ENCODE data around the gene LRP1.

Gene LRP1

DNA sequence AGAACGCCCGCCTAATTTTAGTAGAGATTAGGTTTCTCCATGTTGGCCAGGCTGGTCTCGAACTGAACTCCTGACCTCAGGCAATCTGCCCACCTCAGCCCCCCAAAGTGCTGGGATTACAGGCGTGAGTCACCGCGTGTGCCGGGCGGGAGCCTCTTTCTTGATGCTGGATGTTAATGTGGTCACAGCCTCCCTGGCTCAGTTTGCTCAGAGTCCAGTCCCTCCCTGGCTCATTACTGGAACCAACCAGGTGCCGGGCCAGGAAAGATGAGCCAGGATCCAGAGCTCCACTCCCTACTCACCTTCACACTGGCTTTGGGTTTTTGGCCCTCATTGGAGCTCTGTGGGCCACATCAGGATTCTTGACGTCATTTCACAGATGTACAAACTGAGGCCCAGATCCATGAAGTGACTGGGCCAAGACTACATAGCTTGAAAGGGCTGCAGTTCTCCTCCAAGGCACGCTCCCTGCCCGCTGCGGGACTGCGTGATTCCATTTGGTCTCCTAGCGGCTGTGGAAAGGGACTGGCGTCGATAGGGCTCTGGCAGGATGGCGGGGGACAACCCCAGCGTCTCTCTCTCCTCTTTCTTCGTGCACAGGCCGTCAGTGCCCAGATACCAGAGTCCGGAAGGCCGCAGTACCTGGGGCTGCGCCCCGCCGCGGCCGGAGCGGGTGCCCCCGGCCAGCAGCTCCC lies 96.1 kb downstream of the LRP1 start:
- H4K20me1 ChIP-seq (ENCODE audit: insufficient read depth, low read length, poor library complexity, severe bottlenecking): no peaks in the 10 kb centered on the region
- H3K36me3 ChIP-seq (ENCODE audit: insufficient read depth, low read length): no peaks in the 10 kb centered on the region
- H3K79me2 ChIP-seq (ENCODE audit: insufficient read depth, low read length): no peaks in the 10 kb centered on the region
- no peak overlapping the region for H2AFZ ChIP-seq (ENCODE audit: low read length)
- H3K4me1 ChIP-seq (ENCODE audit: insufficient read depth, low read length, poor library complexity, severe bottlenecking): peaks cover 28% of the 10 kb centered on the region
- H3K9me2 ChIP-seq (replicated peaks; ENCODE audit: low read depth, low read length): no peaks in the 10 kb centered on the region
- TF ChIP-seq, protein P1, sequence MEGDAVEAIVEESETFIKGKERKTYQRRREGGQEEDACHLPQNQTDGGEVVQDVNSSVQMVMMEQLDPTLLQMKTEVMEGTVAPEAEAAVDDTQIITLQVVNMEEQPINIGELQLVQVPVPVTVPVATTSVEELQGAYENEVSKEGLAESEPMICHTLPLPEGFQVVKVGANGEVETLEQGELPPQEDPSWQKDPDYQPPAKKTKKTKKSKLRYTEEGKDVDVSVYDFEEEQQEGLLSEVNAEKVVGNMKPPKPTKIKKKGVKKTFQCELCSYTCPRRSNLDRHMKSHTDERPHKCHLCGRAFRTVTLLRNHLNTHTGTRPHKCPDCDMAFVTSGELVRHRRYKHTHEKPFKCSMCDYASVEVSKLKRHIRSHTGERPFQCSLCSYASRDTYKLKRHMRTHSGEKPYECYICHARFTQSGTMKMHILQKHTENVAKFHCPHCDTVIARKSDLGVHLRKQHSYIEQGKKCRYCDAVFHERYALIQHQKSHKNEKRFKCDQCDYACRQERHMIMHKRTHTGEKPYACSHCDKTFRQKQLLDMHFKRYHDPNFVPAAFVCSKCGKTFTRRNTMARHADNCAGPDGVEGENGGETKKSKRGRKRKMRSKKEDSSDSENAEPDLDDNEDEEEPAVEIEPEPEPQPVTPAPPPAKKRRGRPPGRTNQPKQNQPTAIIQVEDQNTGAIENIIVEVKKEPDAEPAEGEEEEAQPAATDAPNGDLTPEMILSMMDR (conservative IDR thresholded peaks at IDR 0.05; ENCODE audit: low read length): no peak
- TF ChIP-seq EZH2phosphoT487 (IDR thresholded peaks at IDR 0.05; ENCODE audit: borderline replicate concordance): no peak
- no peak overlapping the region for H3K4me2 ChIP-seq (ENCODE audit: low read depth, low read length, poor library complexity, severe bottlenecking)
- no peak overlapping the region for H3K9ac ChIP-seq (ENCODE audit: low read depth, low read length, poor library complexity, severe bottlenecking)
- no peaks in the 10 kb centered on the region for H3F3A ChIP-seq (ENCODE audit: low read depth)
- H3K27me3 ChIP-seq (ENCODE audit: insufficient read depth, low read length, poor library complexity, severe bottlenecking): no peaks in the 10 kb centered on the region
- H3K4me3 ChIP-seq (ENCODE audit: low read length, poor library complexity, severe bottlenecking): no peak overlapping the region
- H3K9me3 ChIP-seq (ENCODE audit: insufficient read depth, low read depth, low read length): no peaks in the 10 kb centered on the region

DNA sequence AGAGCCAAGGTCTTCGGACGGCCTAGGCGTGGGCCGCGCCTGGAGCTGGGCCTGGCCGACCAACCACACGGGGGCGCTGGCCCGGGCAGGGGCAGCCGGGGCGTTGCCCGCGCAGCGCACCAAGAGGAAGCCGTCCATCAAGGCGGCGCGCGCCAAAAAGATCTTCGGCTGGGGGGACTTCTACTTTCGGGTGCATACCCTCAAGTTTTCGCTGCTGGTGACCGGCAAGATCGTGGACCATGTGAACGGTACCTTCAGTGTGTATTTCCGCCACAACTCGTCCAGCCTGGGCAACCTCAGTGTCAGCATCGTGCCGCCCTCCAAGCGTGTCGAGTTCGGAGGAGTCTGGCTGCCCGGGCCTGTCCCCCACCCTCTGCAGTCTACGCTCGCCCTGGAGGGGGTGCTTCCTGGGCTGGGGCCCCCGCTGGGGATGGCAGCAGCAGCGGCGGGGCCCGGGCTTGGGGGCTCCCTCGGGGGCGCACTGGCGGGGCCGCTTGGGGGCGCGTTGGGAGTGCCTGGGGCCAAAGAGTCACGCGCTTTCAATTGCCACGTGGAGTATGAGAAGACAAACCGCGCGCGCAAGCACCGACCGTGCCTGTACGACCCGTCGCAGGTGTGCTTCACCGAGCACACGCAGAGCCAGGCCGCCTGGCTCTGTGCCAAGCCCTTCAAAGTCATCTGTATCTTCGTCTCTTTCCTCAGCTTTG lies 96.8 kb downstream of the LRP1 start:
- Histone ChIP-seq H3K27me3 (ENCODE audit: insufficient read depth, low read length, poor library complexity, severe bottlenecking) (no peaks in the 10 kb centered on the region), H3K36me3 (ENCODE audit: insufficient read depth, low read length) (no peaks in the 10 kb centered on the region), H3K4me2 (ENCODE audit: low read depth, low read length, poor library complexity, severe bottlenecking) (no peak overlapping the region), H3K9me3 (ENCODE audit: insufficient read depth, low read depth, low read length) (no peaks in the 10 kb centered on the region), H3K4me1 (ENCODE audit: insufficient read depth, low read length, poor library complexity, severe bottlenecking) (peaks cover 28% of the 10 kb centered on the region), H3K4me3 (ENCODE audit: low read length, poor library complexity, severe bottlenecking) (no peak overlapping the region), H4K20me1 (ENCODE audit: insufficient read depth, low read length, poor library complexity, severe bottlenecking) (peaks cover under 1% of the 10 kb centered on the region), H3F3A (ENCODE audit: low read depth) (no peaks in the 10 kb centered on the region), H3K9ac (ENCODE audit: low read depth, low read length, poor library complexity, severe bottlenecking) (no peak overlapping the region), H2AFZ (ENCODE audit: low read length) (no peak overlapping the region), H3K79me2 (ENCODE audit: insufficient read depth, low read length) (peaks cover 6% of the 10 kb centered on the region), H3K9me2 (replicated peaks; ENCODE audit: low read depth, low read length) (no peaks in the 10 kb centered on the region)
- TF ChIP-seq, protein P1 (conservative IDR thresholded peaks at IDR 0.05; ENCODE audit: low read length): peak; percentile 18; the same call in 1 of the 2 replicates
- no peak for TF ChIP-seq EZH2phosphoT487 (IDR thresholded peaks at IDR 0.05; ENCODE audit: borderline replicate concordance)

DNA sequence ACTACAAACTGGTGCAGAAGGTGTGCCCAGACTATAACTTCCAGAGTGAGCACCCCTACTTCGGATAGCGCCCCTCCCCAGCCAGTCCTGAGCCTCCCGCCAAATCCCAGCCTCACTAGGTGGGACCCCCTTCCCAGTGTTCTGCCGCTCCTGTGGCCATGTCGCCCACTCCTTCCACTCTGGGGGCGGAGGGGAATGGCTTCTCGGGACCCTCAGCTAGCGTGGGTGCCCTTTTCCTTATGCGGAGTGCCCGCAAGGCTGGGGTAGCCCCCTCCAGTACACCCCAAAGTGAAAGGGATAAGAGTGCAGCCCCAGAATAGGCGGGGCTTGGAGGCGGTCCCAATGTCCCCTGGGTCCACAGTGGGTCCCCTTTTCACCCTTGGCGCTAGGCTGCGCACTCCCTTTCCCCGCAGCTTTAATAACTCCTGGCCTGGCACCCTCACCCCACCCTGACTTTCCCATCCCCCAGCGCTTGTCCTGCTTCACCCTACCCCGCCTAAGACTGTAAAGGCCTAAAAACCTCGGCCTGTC lies 97.5 kb downstream of the LRP1 start:
- Histone ChIP-seq H3K9me2 (replicated peaks; ENCODE audit: low read depth, low read length) (no peaks in the 10 kb centered on the region), H3K4me3 (ENCODE audit: low read length, poor library complexity, severe bottlenecking) (no peak overlapping the region), H3F3A (ENCODE audit: low read depth) (no peaks in the 10 kb centered on the region), H3K36me3 (ENCODE audit: insufficient read depth, low read length) (no peaks in the 10 kb centered on the region), H3K9ac (ENCODE audit: low read depth, low read length, poor library complexity, severe bottlenecking) (no peak overlapping the region), H4K20me1 (ENCODE audit: insufficient read depth, low read length, poor library complexity, severe bottlenecking) (peaks cover 6% of the 10 kb centered on the region), H3K27me3 (ENCODE audit: insufficient read depth, low read length, poor library complexity, severe bottlenecking) (no peaks in the 10 kb centered on the region), H3K4me2 (ENCODE audit: low read depth, low read length, poor library complexity, severe bottlenecking) (no peak overlapping the region), H3K79me2 (ENCODE audit: insufficient read depth, low read length) (peaks cover 12% of the 10 kb centered on the region), H2AFZ (ENCODE audit: low read length) (no peak overlapping the region), H3K9me3 (ENCODE audit: insufficient read depth, low read depth, low read length) (no peaks in the 10 kb centered on the region), H3K4me1 (ENCODE audit: insufficient read depth, low read length, poor library complexity, severe bottlenecking) (peaks cover 30% of the 10 kb centered on the region)
- TF ChIP-seq, protein P1 (conservative IDR thresholded peaks at IDR 0.05; ENCODE audit: low read length): no peak
- TF ChIP-seq EZH2phosphoT487 (IDR thresholded peaks at IDR 0.05; ENCODE audit: borderline replicate concordance): no peak

Data from Loucy (cell line).